Mucosa of rectum (tissue), 2 donors: Measurements from ENCODE around the gene ZNF557.

Source experiments
- H3K27ac ChIP-seq, 2 donors: one replicate each; pipeline ENCODE4 v1.7.0; 2013; ENCODE audit warnings: inconsistent platforms in 2 of 2, low read depth in 2 of 2, low read length in 2 of 2
- H3K27me3 ChIP-seq, 2 donors: one replicate each; pipeline ENCODE4 v1.7.0; 2013; ENCODE audit warnings: low read length in 2 of 2; ENCODE audit not compliant: control insufficient read depth in 2 of 2, insufficient read depth in 2 of 2
- H3K36me3 ChIP-seq, 2 donors: one replicate each; pipeline ENCODE4 v1.7.0; 2013; ENCODE audit warnings: low read length in 2 of 2; ENCODE audit not compliant: control insufficient read depth in 2 of 2, insufficient read depth in 2 of 2
- H3K4me1 ChIP-seq, 2 donors: one replicate each; pipeline ENCODE4 v1.7.0; 2013; ENCODE audit warnings: low read length in 2 of 2, mild to moderate bottlenecking in 1 of 2; ENCODE audit not compliant: control insufficient read depth in 2 of 2, insufficient read depth in 2 of 2
- H3K4me3 ChIP-seq, 2 donors: one replicate each; pipeline ENCODE4 v1.7.0; 2013; ENCODE audit warnings: low read length in 2 of 2
- H3K9ac ChIP-seq, 2 donors: one replicate each; pipeline ENCODE4 v1.7.0; 2013; ENCODE audit warnings: low read length in 2 of 2, low read depth in 1 of 2, mild to moderate bottlenecking in 1 of 2
- H3K9me3 ChIP-seq, 2 donors: one replicate each; pipeline ENCODE4 v1.7.0; 2013; ENCODE audit warnings: low read length in 2 of 2; ENCODE audit not compliant: control insufficient read depth in 2 of 2
- donor health status: healthy.
- donor health status: Normal muscosa, but diverticular disease.

The ZNF557 gene

DNA sequence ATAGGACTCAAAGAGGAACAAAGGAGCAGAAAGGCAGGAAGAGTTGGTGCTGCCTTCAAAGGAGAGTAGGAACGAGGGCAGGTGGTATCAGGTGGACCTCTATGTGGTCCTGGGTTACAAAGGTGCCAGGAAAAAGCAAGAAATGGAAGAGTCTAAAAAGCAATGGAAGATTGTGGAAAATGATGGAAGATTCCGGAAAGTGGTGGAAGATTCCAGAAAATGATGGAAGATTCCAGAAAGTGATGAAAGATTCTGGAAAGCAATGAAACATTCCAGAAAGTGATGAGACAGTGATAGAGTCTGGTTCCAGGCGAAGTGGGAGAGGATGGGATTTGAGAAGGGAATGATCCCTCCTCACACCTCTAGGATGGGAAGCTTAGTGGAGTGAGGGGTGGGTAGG is 55.3 kb downstream of the ZNF557 start:
- no peak overlapping the region for H3K27ac ChIP-seq
- H3K36me3 ChIP-seq = peaks cover 55 to 62% of the 10 kb centered on the region in 2 donors
- H3K4me3 ChIP-seq = no peak overlapping the region
- H3K4me1 ChIP-seq = no peaks in the 10 kb centered on the region
- H3K9me3 ChIP-seq = no peaks in the 10 kb centered on the region
- H3K27me3 ChIP-seq = no peaks in the 10 kb centered on the region
- no peak overlapping the region for H3K9ac ChIP-seq

DNA sequence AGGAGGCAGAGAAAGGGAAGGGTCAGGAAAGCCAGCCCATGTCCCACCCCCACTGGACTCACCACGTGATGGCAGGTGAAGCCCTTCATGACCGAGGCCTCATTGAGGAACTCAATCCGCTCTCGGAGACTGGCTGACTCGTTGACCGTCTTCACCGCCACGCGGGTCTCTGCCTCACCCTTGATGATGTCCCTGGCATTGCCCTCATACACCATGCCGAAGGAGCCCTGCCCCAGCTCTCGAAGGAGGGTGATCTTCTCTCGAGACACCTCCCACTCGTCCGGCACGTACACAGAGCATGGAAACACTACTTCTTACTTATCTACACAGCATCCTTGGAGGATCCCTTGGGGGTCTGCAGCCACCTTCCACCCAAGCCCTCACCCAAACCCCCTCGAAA is 55.7 kb downstream of the ZNF557 start:
- Histone ChIP-seq H3K36me3 (peaks cover 56 to 60% of the 10 kb centered on the region in 2 donors), H3K27ac (no peak overlapping the region), H3K4me1 (no peaks in the 10 kb centered on the region), H3K4me3 (no peak overlapping the region), H3K9ac (no peak overlapping the region), H3K27me3 (no peaks in the 10 kb centered on the region), H3K9me3 (no peaks in the 10 kb centered on the region)

GRCh38 chr19:7126132-7126531 is 56.6 kb downstream of the ZNF557 start:
- Histone ChIP-seq H3K27ac (no peak overlapping the region), H3K36me3 (peaks cover 49 to 54% of the 10 kb centered on the region in 2 donors), H3K9me3 (no peaks in the 10 kb centered on the region), H3K27me3 (no peaks in the 10 kb centered on the region), H3K9ac (no peak overlapping the region), H3K4me1 (no peaks in the 10 kb centered on the region), H3K4me3 (no peak overlapping the region)

- Histone ChIP-seq H3K27me3 (no peaks in the 10 kb centered on the region), H3K36me3 (peaks cover 35 to 43% of the 10 kb centered on the region in 2 donors), H3K4me3 (no peak overlapping the region), H3K27ac (no peak overlapping the region), H3K9ac (no peak overlapping the region), H3K9me3 (no peaks in the 10 kb centered on the region), H3K4me1 (peaks cover 0 to 3% of the 10 kb centered on the region in 2 donors)
Measured at GRCh38 chr19:7130043-7130442, 60.5 kb downstream of the ZNF557 start.

DNA sequence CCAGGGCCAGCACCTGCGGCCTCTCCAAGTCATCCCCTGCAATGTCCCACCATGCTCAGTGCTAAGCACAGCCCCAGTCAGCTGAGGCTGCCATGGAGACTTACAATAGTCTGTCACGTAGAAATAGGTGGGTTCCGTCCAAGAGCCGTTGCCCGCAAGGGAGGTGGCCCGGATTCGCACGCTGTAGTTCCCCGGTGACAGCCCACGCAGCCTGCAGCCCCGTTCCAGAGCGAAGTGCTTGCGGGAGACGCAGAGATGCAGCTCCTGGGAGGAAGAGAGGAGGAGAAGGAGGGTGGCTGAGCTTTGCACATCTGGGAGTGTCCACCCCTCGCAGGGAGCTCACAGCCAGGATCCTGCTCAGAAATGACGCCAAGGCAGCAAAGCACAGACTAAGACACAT is 62.6 kb downstream of the ZNF557 start:
- no peak overlapping the region for H3K27ac ChIP-seq
- no peaks in the 10 kb centered on the region for H3K27me3 ChIP-seq
- no peaks in the 10 kb centered on the region for H3K9me3 ChIP-seq
- H3K4me3 ChIP-seq = no peak overlapping the region
- H3K4me1 ChIP-seq = peaks cover 0 to 6% of the 10 kb centered on the region in 2 donors
- H3K36me3 ChIP-seq = peaks cover 23 to 27% of the 10 kb centered on the region in 2 donors
- no peak overlapping the region for H3K9ac ChIP-seq

DNA sequence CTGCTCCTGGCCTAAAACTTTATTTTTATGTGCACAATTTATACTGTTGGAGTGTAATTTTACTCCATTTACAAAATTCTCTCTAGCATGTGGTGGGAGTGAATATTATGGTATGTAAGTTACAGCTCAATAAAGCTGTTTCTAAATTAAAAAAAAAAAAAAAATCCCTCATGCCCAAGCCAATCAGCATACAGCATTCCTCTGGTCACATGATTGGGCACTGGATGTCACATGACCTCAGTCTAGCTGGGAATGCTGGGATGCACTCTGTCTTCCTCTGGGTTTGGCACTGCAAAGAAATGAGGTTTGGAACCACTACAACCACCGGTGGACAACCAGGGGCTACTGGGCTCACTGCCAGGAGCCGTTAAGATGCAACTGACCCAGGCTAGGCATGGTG is 67.6 kb downstream of the ZNF557 start:
- Histone ChIP-seq H3K27ac (no peak overlapping the region), H3K9ac (no peak overlapping the region), H3K4me3 (no peak overlapping the region), H3K4me1 (peaks cover 0 to 6% of the 10 kb centered on the region in 2 donors), H3K9me3 (no peaks in the 10 kb centered on the region), H3K27me3 (no peaks in the 10 kb centered on the region), H3K36me3 (peaks cover 28 to 36% of the 10 kb centered on the region in 2 donors)
